Measurements from ENCODE around the gene SNX11.

SNX11 gene

DNA sequence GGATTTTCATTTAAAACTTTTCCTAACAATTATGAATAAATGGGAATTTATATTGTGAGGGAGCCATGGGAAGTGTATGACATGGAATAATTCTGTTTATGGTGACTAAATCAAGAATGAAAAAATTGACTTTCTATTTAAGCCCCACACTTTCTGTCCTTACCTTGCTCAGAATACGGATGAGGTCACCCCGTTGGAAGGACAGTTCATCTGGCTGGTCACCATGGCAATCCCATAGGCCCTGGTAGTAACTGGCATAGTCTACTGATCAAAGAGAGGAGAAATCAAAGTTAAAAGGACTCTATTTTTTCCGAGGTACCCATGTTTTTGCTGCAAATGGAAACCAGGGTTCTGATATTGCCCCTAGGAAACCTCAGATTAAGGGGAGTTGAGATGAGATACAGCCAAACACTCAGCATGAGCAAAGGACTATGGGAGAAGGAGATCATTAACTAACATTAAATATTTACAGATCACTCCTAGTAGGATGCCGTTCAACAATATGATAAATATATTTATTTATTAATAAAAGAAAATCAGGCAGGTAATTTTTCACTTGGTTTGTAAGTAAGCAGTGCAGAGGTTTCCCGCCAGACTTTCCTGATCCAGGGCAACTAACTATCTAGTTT, 54.9 kb downstream of the SNX11 start:
- no peak for DNase-seq (ENCODE audit: low read depth)

DNA sequence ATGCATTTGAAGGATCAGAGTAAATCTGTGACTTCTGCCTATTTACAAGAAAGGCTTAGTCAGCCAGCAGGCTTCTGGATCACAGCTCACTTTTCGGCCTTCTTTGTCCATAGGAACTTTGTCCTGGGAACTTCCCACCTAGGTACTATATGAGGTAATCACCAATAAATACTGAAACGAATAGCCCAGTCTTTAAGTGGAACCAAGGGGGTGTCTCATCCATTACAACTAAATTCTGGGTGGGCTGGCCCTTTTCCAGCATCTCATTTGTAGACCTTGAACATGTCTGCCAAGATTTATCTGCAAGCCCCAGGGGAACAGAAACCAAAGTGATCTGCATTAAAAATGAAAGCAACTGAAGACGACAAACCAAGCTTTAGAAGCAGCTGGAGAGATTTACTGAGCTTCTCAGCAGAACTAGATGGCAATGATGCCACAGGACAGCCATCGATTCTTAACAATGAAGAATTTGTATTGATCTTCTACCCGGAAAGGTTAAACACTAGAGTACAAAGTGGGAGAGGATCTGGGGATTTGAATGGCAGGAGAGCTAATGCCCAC, 55.5 kb downstream of the SNX11 start:
- DNase-seq (ENCODE audit: low read depth), result no peak

DNA sequence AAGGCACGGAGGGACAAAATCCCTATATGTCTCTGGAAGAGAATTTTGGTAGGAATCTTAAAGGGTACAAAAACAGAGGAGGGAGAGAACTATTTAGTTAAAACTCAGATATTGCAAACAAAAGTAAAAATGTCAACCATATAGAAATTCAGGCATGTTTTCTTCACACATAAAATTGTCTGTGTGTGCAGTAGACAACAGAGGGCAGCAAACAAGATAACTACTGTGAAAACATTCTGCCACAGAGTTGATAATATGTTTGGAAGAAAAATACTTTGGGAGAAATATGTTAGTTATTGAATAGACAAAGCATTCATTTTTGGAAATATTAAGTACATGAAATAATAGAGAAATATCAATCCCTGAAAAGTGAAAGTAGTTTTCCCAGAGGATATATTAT, 56.2 kb downstream of the SNX11 start:
- DNase-seq (ENCODE audit: low read depth), result no peak

DNA sequence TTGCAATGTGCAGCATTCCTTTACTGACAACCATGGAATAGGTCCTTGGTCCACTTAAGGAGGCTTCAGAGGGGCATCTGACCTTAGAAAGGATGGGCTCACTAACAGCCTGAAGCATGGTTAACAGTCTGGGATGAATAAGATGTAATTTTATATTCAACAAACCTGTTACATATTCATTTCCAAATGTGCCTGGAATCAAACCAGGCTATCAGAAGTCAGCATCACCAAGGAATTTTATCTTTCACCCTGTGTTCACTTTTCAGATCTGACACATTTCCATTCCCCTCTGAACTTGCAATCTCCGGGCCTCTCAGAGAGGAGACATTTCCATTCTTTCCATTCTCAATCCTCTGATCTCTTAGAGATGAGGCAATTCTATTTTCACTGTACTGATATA, 62.4 kb downstream of the SNX11 start:
- no peak for DNase-seq (ENCODE audit: low read depth)

Measured in GM04504 (cell line).